ENCODE results near the gene AIFM3. TPM values are rescaled to one million over a fixed set of nuclear protein-coding genes. Genes with fewer than 3 reads are reported as not detected.
A peak's percentile ranks its signal among the peaks of the same experiment; 100 is the strongest.

AIFM3 gene
- total and polyA plus RNA-seq, 2 of the 13 experiments (the other 11 are each of a cell fraction or from before 2014, with no cell fraction given) = 9.0 to 15.3 TPM

- ChIA-PET CTCF (ENCODE audit: low intra/inter-chr PET ratio, low total read pairs) (no interaction called here), POLR2A (interaction anchor here (0.7 to 4.3 kb wide), 4 partner anchors 15 to 205 kb away, joined by 3 to 45 read pairs (median 18); partner anchors contain the start of genes SERPIND1 and THAP7)
- H3K9ac ChIP-seq (ENCODE audit: insufficient read depth, low read depth, low read length) = peak overlapping the region; percentile 40; the same call in 1 of the 2 replicates
- FAIRE-seq (no peak), ATAC-seq (no peak), DNase-seq (ENCODE audit: low spot score) (no peak)
- H3K79me2 ChIP-seq (ENCODE audit: insufficient read depth, low read length) = peaks cover 11% of the 10 kb centered on the region
- WGBS (ENCODE audit: low lambda C conversion rate) = 82% methylated on average over 36 of the region's 39 CpGs
- no peak overlapping the region for H2AFZ ChIP-seq (ENCODE audit: low read length)
- 0 out of 2 replicates have a peak, but pooled peaks cover 4% of the 10 kb centered on the region for H3K9me3 ChIP-seq (ENCODE audit: low read length)
- intact Hi-C loops (cut with micrococcal nuclease; ENCODE audit: unreplicated experiment) = no loop called here
- in situ Hi-C loops (cut with HindIII; ENCODE audit: extremely low pct_ligation_motif_present, low pct_unique_long_range_greater_than_20kb) = no loop called here
- H3K27me3 ChIP-seq (ENCODE audit: control insufficient read depth in 1 of 2, insufficient read depth in 2 of 2, low read length in 2 of 2) = no peaks in the 10 kb centered on the region; a peak in 1 of 5 replicates
- peak overlapping the region; percentile 67 for H3K27ac ChIP-seq (ENCODE audit: extremely low read length, insufficient read depth, low read length)
- no peaks in the 10 kb centered on the region for H4K20me1 ChIP-seq (ENCODE audit: insufficient read depth, low read length)
- peak overlapping the region in 1 of 3 experiments; percentile 45; a peak in 1 of 6 replicates for H3K4me3 ChIP-seq (replicated peaks in 1 of 3; ENCODE audit: insufficient read depth in 1 of 3, low read depth in 2 of 3, low read length in 3 of 3)
- H3K4me1 ChIP-seq (ENCODE audit: insufficient read depth, low read length) = peaks cover 39% of the 10 kb centered on the region
- peak overlapping the region; percentile 97 for H3K4me2 ChIP-seq (ENCODE audit: low read depth, low read length)
- no peaks in the 10 kb centered on the region; a peak in 2 of 5 replicates for H3K36me3 ChIP-seq (replicated peaks in 1 of 2; ENCODE audit: control insufficient read depth in 1 of 2, insufficient read depth in 2 of 2, low read length in 2 of 2)
- no TSS peak for BruUV-seq (replicated peaks)
- TF ChIP-seq JUND (CRISPR knock-in tag; IDR thresholded peaks at IDR 0.05) (no peak), ZC3H13 (CRISPR knock-in tag; IDR thresholded peaks at IDR 0.05) (no peak), ELK4 (CRISPR knock-in tag; IDR thresholded peaks at IDR 0.05; ENCODE audit: borderline replicate concordance) (no peak), DNMT3B (CRISPR knock-in tag; conservative IDR thresholded peaks at IDR 0.05) (no peak), DR1 (CRISPR knock-in tag; IDR thresholded peaks at IDR 0.05) (no peak), ZNF768 (CRISPR knock-in tag; IDR thresholded peaks at IDR 0.05) (no peak), ZNF780A (CRISPR knock-in tag; IDR thresholded peaks at IDR 0.05) (no peak), KDM5B (CRISPR knock-in tag; IDR thresholded peaks at IDR 0.05; ENCODE audit: borderline replicate concordance) (no peak), ZBTB33 (CRISPR knock-in tag; IDR thresholded peaks at IDR 0.05) (peak; percentile 93), TP53 (CRISPR knock-in tag; conservative IDR thresholded peaks at IDR 0.05) (no peak), TFE3 (CRISPR knock-in tag; IDR thresholded peaks at IDR 0.05) (no peak), ZNF296 (CRISPR knock-in tag; conservative IDR thresholded peaks at IDR 0.05) (no peak), MEIS2 (CRISPR knock-in tag; IDR thresholded peaks at IDR 0.05) (no peak), HNRNPH1 (optimal IDR thresholded peaks at IDR 0.05; ENCODE audit: low read depth, low read length) (no peak), PAF1 (CRISPR knock-in tag; IDR thresholded peaks at IDR 0.05) (no peak), AHR (CRISPR knock-in tag; IDR thresholded peaks at IDR 0.05) (no peak), ZNF530 (CRISPR knock-in tag; IDR thresholded peaks at IDR 0.05; ENCODE audit: low read depth) (no peak), ZBTB4 (CRISPR knock-in tag; IDR thresholded peaks at IDR 0.05; ENCODE audit: borderline replicate concordance) (no peak)
Measured at GRCh38 chr22:20979243-20979809, 12.3 kb downstream of the AIFM3 start.
